Measurements from ENCODE around the gene NOP56. TPM values are rescaled to one million over a fixed set of nuclear protein-coding genes. Genes with fewer than 3 reads are reported as not detected.
A peak's percentile ranks its signal among the peaks of the same experiment; 100 is the strongest.

Gene NOP56
- total and polyA plus RNA-seq, 2 of the 8 experiments (the other 6 are each of a cell fraction or from before 2014, with no cell fraction given): 391 to 677 TPM

DNA sequence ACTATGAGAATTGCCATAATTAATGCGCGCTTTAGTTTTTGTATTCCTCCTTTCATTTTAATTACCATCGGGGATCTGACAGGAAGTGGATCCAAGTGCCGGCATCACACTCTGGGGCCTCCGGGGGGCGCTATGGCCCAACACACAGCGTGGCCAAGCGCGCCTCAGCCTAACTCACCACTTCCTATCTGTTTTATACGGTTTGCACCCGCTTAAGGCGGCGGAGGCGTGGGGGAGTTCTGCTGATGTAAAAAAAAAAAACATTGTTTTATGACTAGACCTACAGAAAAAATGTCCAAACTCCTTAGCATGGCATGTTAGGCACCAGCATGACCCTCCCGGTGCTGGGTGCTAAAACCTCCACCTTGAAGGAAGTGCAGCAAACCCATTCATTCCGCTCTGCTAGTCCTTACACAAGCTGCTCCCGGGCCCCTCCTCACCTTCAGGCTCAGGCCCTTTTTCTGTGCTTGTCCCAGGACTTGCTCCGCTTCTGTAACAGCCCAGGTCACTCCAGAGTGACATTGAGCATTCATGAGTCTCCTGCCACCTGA, 35.7 kb downstream of the NOP56 start:
- H3K36me3 ChIP-seq (ENCODE audit: control insufficient read depth in 2 of 4, insufficient read depth in 4 of 4, low read length in 3 of 4): no peaks in the 10 kb centered on the region
- no peaks in the 10 kb centered on the region for H3K9me3 ChIP-seq (ENCODE audit: insufficient read depth in 2 of 2, low read depth in 1 of 2, low read length in 1 of 2)
- peak; percentile 75 for FAIRE-seq
- no peak overlapping the region for H3K14ac ChIP-seq (ENCODE audit: insufficient read length)
- no peak overlapping the region for H2AK5ac ChIP-seq (ENCODE audit: low read depth, low read length)
- no peaks in the 10 kb centered on the region for H3K79me1 ChIP-seq (ENCODE audit: low read depth, low read length)
- no peaks in the 10 kb centered on the region for H3K79me2 ChIP-seq (ENCODE audit: control insufficient read depth in 1 of 2, insufficient read depth in 2 of 2, low read length in 2 of 2)
- no peak overlapping the region for H3K9ac ChIP-seq (replicated peaks in 1 of 4; ENCODE audit: extremely low read depth in 1 of 4, low read depth in 3 of 4, low read length in 3 of 4)
- H3K18ac ChIP-seq (ENCODE audit: extremely low read depth, low read length): no peak overlapping the region
- H3K27me3 ChIP-seq (replicated peaks in 1 of 4; ENCODE audit: control insufficient read depth in 3 of 4, extremely low read depth in 1 of 4, insufficient read depth in 3 of 4, low read length in 3 of 4): peaks cover 30 to 44% (median 41%) of the 10 kb centered on the region in 4 experiments
- no peak overlapping the region for H3K56ac ChIP-seq (replicated peaks; ENCODE audit: insufficient read length, low read depth, low read length)
- peaks cover 3 to 15% (median 6%) of the 10 kb centered on the region in 4 experiments for H3K4me1 ChIP-seq (replicated peaks in 1 of 4; ENCODE audit: control insufficient read depth in 3 of 4, insufficient read depth in 4 of 4, low read length in 3 of 4)
- no peak overlapping the region for H2BK20ac ChIP-seq (ENCODE audit: low read length)
- peak overlapping the region in 2 of 4 experiments; percentile 10 to 50; a peak in 2 of 8 replicates for H3K4me3 ChIP-seq (ENCODE audit: extremely low read depth in 1 of 4, insufficient read depth in 2 of 4, low read depth in 3 of 4, low read length in 4 of 4)
- 13% methylated on average over 18 of the region's 18 CpGs; no CpG with 5 or more reads in 1 of the 2 experiments for WGBS, 2 experiments (ENCODE audit: extremely low coverage in 1 of 2, insufficient coverage in 1 of 2, insufficient read length in 1 of 2, insufficient replicate concordance in 2 of 2, low coverage in 1 of 2, low lambda C conversion rate in 2 of 2, missing lambda C conversion rate in 1 of 2)
- H2BK120ac ChIP-seq (replicated peaks; ENCODE audit: low read depth, low read length): no peak overlapping the region
- H4K91ac ChIP-seq (replicated peaks; ENCODE audit: insufficient read length, low read length): no peak overlapping the region
- H3K4me2 ChIP-seq (ENCODE audit: insufficient read depth in 1 of 2, low read depth in 2 of 2, low read length in 2 of 2): peak overlapping the region; percentile 49 to 63
- H3K23me2 ChIP-seq (ENCODE audit: low read depth, low read length): no peaks in the 10 kb centered on the region; the same call in 1 of the 2 replicates
- no peak overlapping the region for H3K4ac ChIP-seq (replicated peaks; ENCODE audit: insufficient read length, low read depth, low read length)
- no peak overlapping the region for H2AFZ ChIP-seq (ENCODE audit: low read length)
- ChIA-PET POLR2A (ENCODE audit: partially characterized antibody) (interaction anchor here (0.7 to 2.3 kb wide), 8 partner anchors 13 to 1227 kb away, joined by 3 to 9 read pairs (median 3); no protein-coding TSS in a partner anchor), CTCF (ENCODE audit: partially characterized antibody) (interaction anchor here (0.6 to 9.2 kb wide), 50 partner anchors 11 to 873 kb away, joined by 3 to 151 read pairs (median 4); partner anchors contain the start of gene CPXM1)
- no peak overlapping the region for H2BK5ac ChIP-seq (ENCODE audit: low read depth, low read length)
- no peak overlapping the region for H2BK12ac ChIP-seq (ENCODE audit: low read depth, low read length)
- no peak overlapping the region for H3K23ac ChIP-seq (ENCODE audit: insufficient read length)
- peak in 1 of 2 experiments; percentile 77 for DNase-seq (ENCODE audit: low read depth in 1 of 2, low spot score in 2 of 2)
- no peak overlapping the region for H2BK15ac ChIP-seq (ENCODE audit: low read length)
- H4K5ac ChIP-seq (ENCODE audit: insufficient read length, low read depth, low read length): no peak overlapping the region
- H4K8ac ChIP-seq (ENCODE audit: extremely low read depth, insufficient read depth, low read length): no peak overlapping the region
- no peaks in the 10 kb centered on the region for H4K20me1 ChIP-seq (replicated peaks in 1 of 2; ENCODE audit: control insufficient read depth in 1 of 2, insufficient read depth in 2 of 2, low read length in 2 of 2)
- H3K27ac ChIP-seq (ENCODE audit: low read depth, low read length): no peak overlapping the region
- TF ChIP-seq MAX (IDR thresholded peaks at IDR 0.05) (0 out of 2 replicates have a peak, but pooled peaks have one; percentile 11), CREB1 (IDR thresholded peaks at IDR 0.05) (peak; percentile 38; the same call in 1 of the 2 replicates), RAD21 (IDR thresholded peaks at IDR 0.05 in 1 of 2, conservative IDR thresholded peaks at IDR 0.05 in 1 of 2; ENCODE audit: low read depth in 2 of 2, low read length in 2 of 2) (peak; percentile 95 to 96), ASH2L (IDR thresholded peaks at IDR 0.05; ENCODE audit: low read length) (no peak), GTF2F1 (IDR thresholded peaks at IDR 0.05; ENCODE audit: borderline replicate concordance, low read depth, low read length) (no peak), SIN3A (conservative IDR thresholded peaks at IDR 0.05 in 1 of 2, IDR thresholded peaks at IDR 0.05 in 1 of 2; ENCODE audit: low read depth in 1 of 2, low read length in 2 of 2) (peak in 1 of 2 experiments; percentile 46; a peak in 1 of 4 replicates), MAFK (IDR thresholded peaks at IDR 0.05; ENCODE audit: low read depth, low read length) (no peak), EP300 (IDR thresholded peaks at IDR 0.05; ENCODE audit: borderline replicate concordance in 1 of 2, low read depth in 2 of 2, low read length in 2 of 2) (no peak), CTCF (IDR thresholded peaks at IDR 0.05; ENCODE audit: control extremely low read depth in 1 of 3, insufficient read depth in 1 of 3, low read depth in 1 of 3, low read length in 3 of 3) (peak; percentile 86 to 91 (median 89))
